Natural killer cell (primary cell): ENCODE data around the gene CDK2. TPM values are rescaled to one million over a fixed set of nuclear protein-coding genes. Genes with fewer than 3 reads are reported as not detected.

ENCODE experiments used
- ATAC-seq, 3 donors: fragments of 150-1000 bp in 2 of 3; fragments of 200-7000 bp in 1 of 3; cut with Tn5 transposase; 1 replicate in 1 of 3; 2 replicates in 2 of 3; pipeline ENCODE4 v1.10.0; 2021; ENCODE audit warnings: mild to moderate bottlenecking in 2 of 3, moderate library complexity in 2 of 3
- DNase-seq, 2 donors: peaks; one replicate each; pipeline versions ENCODE4 v3.0.0 to v3.0.0-alpha.2; 2013 to 2021; ENCODE audit warnings: mixed read lengths in 1 of 2
- H3K27ac ChIP-seq: one replicate; pipeline ENCODE4 v1.5.1; 2013; ENCODE audit warnings: mild to moderate bottlenecking, low read length
- H3K27me3 ChIP-seq: one replicate; pipeline ENCODE4 v1.6.1; 2013; ENCODE audit warnings: low read length; ENCODE audit not compliant: control insufficient read depth, insufficient read depth
- H3K36me3 ChIP-seq: one replicate; pipeline ENCODE4 v1.6.1; 2013; ENCODE audit warnings: low read length; ENCODE audit not compliant: control insufficient read depth, insufficient read depth
- H3K4me1 ChIP-seq: one replicate; pipeline ENCODE4 v1.6.1; 2013; ENCODE audit warnings: low read length; ENCODE audit not compliant: control insufficient read depth, insufficient read depth
- H3K4me3 ChIP-seq: one replicate; pipeline ENCODE4 v1.5.1; 2013; ENCODE audit warnings: low read length
- H3K9me3 ChIP-seq: one replicate; pipeline ENCODE4 v1.6.1; 2013; ENCODE audit warnings: low read length; ENCODE audit not compliant: control insufficient read depth, insufficient read depth
- H3K27ac Mint-ChIP-seq, 2 donors: one replicate each; pipeline ENCODE4 v1.8.0; 2022; ENCODE audit warnings: mild to moderate bottlenecking in 2 of 2, mixed read lengths in 2 of 2, moderate library complexity in 1 of 2
- H3K27me3 Mint-ChIP-seq, 2 donors: one replicate each; pipeline ENCODE4 v1.8.0; 2022; ENCODE audit warnings: low read depth in 2 of 2, mixed read lengths in 2 of 2
- H3K36me3 Mint-ChIP-seq: one replicate; pipeline ENCODE4 v1.8.0; 2022; ENCODE audit warnings: mixed read lengths
- H3K4me1 Mint-ChIP-seq, 2 donors: one replicate each; pipeline ENCODE4 v1.8.0; 2022; ENCODE audit warnings: mixed read lengths in 2 of 2
- H3K4me3 Mint-ChIP-seq: one replicate; pipeline ENCODE4 v1.8.0; 2022; ENCODE audit warnings: mild to moderate bottlenecking, moderate library complexity, mixed read lengths
- H3K9me3 Mint-ChIP-seq, 2 donors: one replicate each; pipeline ENCODE4 v1.8.0; 2022; ENCODE audit warnings: mixed read lengths in 2 of 2
- CTCF ChIP-seq: fragments of 200-600 bp; IDR thresholded peaks from one replicate; pipeline ENCODE4 v1.8.0; 2022; ENCODE audit warnings: antibody characterized with exemption
- WGBS: methylation state at CpG from one replicate; pipeline ENCODE4 v1.1.7; 2013; ENCODE audit warnings: missing lambda C conversion rate; ENCODE audit not compliant: insufficient coverage; 5-methylcytosine and 5-hydroxymethylcytosine counted together
- intact Hi-C: fragments of 100-400 bp; cut with micrococcal nuclease; formaldehyde crosslinking; loops from one replicate; pipeline ENCODE4 v1.14.2; 2022
- total RNA-seq, 4 donors: library from RNA; stranded (reverse); fragments of 120-200 nt in 1 of 4; gene quantifications; one replicate each; pipeline versions ENCODE4 v1.2.3 to v1.2.4, GENCODE V29; 2013 to 2022

The CDK2 gene
- total RNA-seq, 3 donors from 2014 or later (not counting 1 experiment from before 2014, with no cell fraction given), result 19.5 to 27.3 (median 27.3) TPM

DNA sequence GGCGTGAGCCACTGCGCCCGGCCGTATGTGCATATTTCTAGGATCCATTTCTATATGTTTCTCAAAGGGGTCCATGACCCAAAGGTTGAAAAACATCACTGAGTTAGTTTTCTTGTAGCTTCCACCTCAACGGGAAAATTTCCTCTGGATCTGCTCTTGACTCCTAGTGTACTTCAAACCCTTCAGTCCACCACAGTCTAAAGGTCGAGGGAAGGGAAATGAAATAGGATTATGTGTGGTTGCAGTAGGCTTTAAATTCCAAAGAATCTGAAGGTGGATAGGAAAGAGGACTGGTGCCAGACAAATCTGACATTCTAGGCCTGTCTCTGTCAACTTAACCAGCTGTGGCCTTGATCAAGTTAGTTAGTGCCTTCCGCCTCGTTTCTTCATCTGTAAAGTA, 28.7 kb downstream of the CDK2 start:
- Mint-ChIP-seq H3K27me3 (no peaks in the 10 kb centered on the region), H3K4me3 (no peak overlapping the region), H3K4me1 (peaks cover 14 to 20% of the 10 kb centered on the region in 2 donors), H3K27ac (no peak overlapping the region), H3K9me3 (no peaks in the 10 kb centered on the region), H3K36me3 (peaks cover 20% of the 10 kb centered on the region)
- Histone ChIP-seq H3K9me3 (no peaks in the 10 kb centered on the region), H3K36me3 (peaks cover 39% of the 10 kb centered on the region), H3K4me3 (no peak overlapping the region), H3K4me1 (peaks cover 21% of the 10 kb centered on the region), H3K27ac (no peak overlapping the region), H3K27me3 (no peaks in the 10 kb centered on the region)
- no peak for TF ChIP-seq CTCF
- DNase-seq, result no peak
- intact Hi-C loops, result no loop called here
- WGBS, result 98% methylated on average over 8 of the region's 8 CpGs
- ATAC-seq, result no peak

DNA sequence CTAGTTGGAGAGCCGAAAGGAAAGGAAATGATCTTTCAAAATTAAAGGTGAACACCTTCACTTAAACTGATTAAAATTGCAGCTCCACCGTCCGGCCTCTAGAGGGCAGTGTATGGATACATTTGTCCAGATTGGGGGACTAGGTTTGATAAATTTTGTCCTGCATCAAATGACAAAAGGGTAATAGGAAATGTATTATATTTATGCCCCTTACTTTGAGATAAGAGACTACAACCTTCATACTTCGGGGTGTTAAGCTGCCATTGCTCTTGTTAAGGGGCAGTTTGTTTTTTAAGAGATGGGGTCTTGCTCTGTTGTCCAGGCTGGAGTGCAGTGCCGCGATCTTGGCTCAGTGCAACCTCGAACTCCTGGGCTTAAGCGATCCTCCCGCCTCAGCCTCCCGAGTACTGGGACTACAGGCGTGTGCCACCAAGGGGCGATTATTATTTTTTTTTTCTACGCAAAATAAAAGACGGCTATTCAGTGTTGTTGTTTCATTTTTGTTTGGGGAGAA, 29.6 kb downstream of the CDK2 start:
- Mint-ChIP-seq H3K4me3 (peak overlapping the region; percentile 89), H3K27ac (peak overlapping the region; percentile 65 to 84), H3K9me3 (no peaks in the 10 kb centered on the region), H3K27me3 (no peaks in the 10 kb centered on the region), H3K36me3 (peaks cover 11% of the 10 kb centered on the region), H3K4me1 (peaks cover 14 to 20% of the 10 kb centered on the region in 2 donors)
- Histone ChIP-seq H3K4me3 (peak overlapping the region; percentile 42), H3K36me3 (peaks cover 30% of the 10 kb centered on the region), H3K27me3 (no peaks in the 10 kb centered on the region), H3K9me3 (no peaks in the 10 kb centered on the region), H3K27ac (no peak overlapping the region), H3K4me1 (peaks cover 21% of the 10 kb centered on the region)
- TF ChIP-seq CTCF, result peak; percentile 83
- DNase-seq, result peak; percentile 38 to 89
- intact Hi-C loops, result loop anchor here (1.0 to 2.0 kb wide), 3 partner anchors 33 to 108 kb away; partner anchors contain the start of genes PA2G4 and RPS26
- ATAC-seq, result peak; percentile 62 to 80 (median 62)
- WGBS, result 44% methylated on average over 12 of the region's 14 CpGs

DNA sequence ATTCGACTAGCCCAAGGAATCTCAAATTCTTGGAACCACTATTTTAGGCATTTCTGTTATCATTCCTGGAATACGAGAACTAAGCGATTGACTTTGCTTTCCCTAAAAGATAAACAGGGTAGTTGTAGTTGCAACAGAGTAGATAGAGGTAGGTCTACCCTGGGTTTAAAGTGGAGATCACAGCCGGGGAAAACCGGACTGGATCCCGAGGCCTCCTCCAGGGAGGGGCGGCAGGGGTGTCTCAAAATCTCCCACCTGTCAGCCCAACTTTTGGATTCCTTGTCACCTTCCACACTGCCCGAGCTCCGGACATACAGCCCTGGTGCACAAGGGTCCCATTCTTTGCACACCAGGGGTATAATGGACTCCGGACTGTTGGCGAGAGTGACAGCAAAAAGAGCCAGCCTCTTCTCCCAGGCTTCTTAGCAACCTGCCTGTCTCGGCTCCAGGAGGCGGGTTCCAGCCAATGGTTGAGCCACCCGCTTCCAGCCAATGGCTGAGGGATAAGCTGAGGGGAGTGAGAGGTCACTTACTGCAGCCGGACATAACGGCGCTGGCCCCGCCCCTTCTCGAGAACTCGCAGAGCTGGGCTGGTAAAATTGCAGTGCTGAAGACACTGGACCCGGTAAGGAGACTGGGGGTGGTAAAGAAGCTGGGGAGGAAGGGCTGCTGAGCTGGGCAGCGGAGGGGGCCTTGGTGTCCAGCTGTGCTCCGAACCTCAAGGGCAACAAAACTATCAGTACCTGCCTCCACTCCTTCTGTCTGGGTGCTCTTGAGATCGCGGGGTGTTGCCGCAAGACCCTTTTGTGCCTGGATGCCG, 30.3 kb downstream of the CDK2 start, which contains the start of gene SUOX:
Gene SUOX (plus strand): TSS at position 562 of the 820 bp plus-strand sequence. CDS start 4,946 bp downstream, outside the sequence.
- 8% methylated on average over 27 of the region's 27 CpGs for WGBS
- peak within 1 kb of the TSS; percentile 15 for H3K27ac ChIP-seq
- H3K36me3 ChIP-seq, result peaks cover 25% of the 10 kb centered on the region
- Mint-ChIP-seq H3K27me3 (no peaks in the 10 kb centered on the region), H3K4me3 (peak within 1 kb of the TSS; percentile 89), H3K4me1 (peaks cover 14 to 20% of the 10 kb centered on the region in 2 donors), H3K27ac (peak within 1 kb of the TSS; percentile 65 to 84), H3K9me3 (no peaks in the 10 kb centered on the region), H3K36me3 (peaks cover 8% of the 10 kb centered on the region)
- H3K27me3 ChIP-seq, result no peaks in the 10 kb centered on the region
- intact Hi-C loops, result loop anchor here (1.0 to 2.0 kb wide), 3 partner anchors 32 to 107 kb away; partner anchors contain the start of genes PA2G4 and RPS26
- H3K9me3 ChIP-seq, result no peaks in the 10 kb centered on the region
- DNase-seq, result peak; percentile 39 to 57
- TF ChIP-seq CTCF, result no peak
- H3K4me1 ChIP-seq, result peaks cover 21% of the 10 kb centered on the region
- peak; percentile 93 for ATAC-seq
- peak within 1 kb of the TSS; percentile 42 for H3K4me3 ChIP-seq
